Posterior vena cava (tissue), 2 donors: ENCODE measurements around the gene DNASE1. TPM values are rescaled to one million over a fixed set of nuclear protein-coding genes. Genes with fewer than 3 reads are reported as not detected.
A peak's percentile ranks its signal among the peaks of the same experiment; 100 is the strongest.
"Not testable (repeated sequence)": the region's sequence is repeated elsewhere in the genome, so short reads cannot be mapped to it uniquely, and the experiment has no call there.

ENCODE experiments used
- DNase-seq: peaks from one replicate; pipeline ENCODE4 v3.0.0-alpha.2; 2020; ENCODE audit warnings: low spot score
- intact Hi-C, 2 donors: fragments of 100-400 bp; cut with DNase I; formaldehyde crosslinking; loops; one replicate each; pipeline versions ENCODE4 v1.14.1 to v1.14.2; 2022 to 2023
- total RNA-seq, 2 donors: library from RNA; stranded (reverse); fragmentation: NEBNext Ultra II Directional; extraction: Animal tissue kit (Norgen Biotek cat#: 25700); gene quantifications; one replicate each; pipeline ENCODE4 v1.2.1, GENCODE V29; 2021
- donor health status: DM: yes; HTN: yes; CAD: no.
- donor health status: DM: yes; HTN: yes; CAD: no.

DNASE1 gene
- total RNA-seq, 2 donors from 2014 or later = 4.0 to 6.2 TPM

- intact Hi-C loops = no loop called here
- no peak for DNase-seq
Observed at GRCh38 chr16:3640207-3640606, 14.3 kb upstream of the DNASE1 start.

GRCh38 chr16:3640632-3641501, 13.6 kb upstream of the DNASE1 start:
- intact Hi-C loops = no loop called here
- peak; percentile 52 for DNase-seq

GRCh38 chr16:3641801-3642396, 12.6 kb upstream of the DNASE1 start:
- intact Hi-C loops = no loop called here

DNA sequence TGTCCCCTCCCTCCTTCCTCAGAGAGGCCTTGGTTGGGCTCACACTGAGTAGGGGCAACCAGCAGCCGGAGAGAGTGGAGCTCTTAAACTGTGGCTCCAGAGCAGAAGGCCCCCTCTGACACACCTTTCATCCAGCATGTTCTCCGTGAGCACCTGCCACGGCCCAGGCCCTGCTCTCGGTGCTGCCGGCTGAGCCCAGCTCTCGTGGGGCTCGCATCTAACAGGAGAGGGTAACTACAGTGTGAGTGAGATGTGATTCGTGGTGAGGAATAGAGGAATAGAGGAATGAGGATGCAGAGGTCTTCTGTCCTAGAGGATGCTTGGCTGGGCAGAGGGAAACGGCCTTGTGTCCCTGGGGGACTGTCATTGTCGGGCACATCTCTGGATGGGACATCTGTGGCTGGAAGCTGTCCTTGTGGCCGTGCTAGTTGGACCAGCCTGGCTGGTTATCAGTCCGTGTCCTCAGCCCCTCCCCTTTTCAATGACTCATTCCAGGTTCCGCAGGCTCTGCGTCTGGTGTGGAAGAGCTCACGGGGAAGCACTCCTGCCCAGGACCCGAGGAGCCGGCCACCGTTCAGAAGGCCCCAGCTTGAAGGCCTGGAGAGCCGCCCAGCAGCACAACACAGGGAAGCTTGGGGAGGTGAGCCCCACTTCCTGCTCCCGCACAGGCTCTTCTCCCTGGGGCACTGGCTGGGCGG, 11.9 kb upstream of the DNASE1 start:
- peak; percentile 66 for DNase-seq
- intact Hi-C loops = no loop called here

More at GRCh38 chr16:3641801-3642396, 12.6 kb upstream of the DNASE1 start:
- DNase-seq = peak; percentile 66

GRCh38 chr16:3643095-3643730, 11.3 kb upstream of the DNASE1 start:
- peak; percentile 46 for DNase-seq
- intact Hi-C loops = no loop called here

GRCh38 chr16:3645108-3645503, 9.4 kb upstream of the DNASE1 start:
- intact Hi-C loops = no loop called here
- DNase-seq = peak; percentile 14

DNA sequence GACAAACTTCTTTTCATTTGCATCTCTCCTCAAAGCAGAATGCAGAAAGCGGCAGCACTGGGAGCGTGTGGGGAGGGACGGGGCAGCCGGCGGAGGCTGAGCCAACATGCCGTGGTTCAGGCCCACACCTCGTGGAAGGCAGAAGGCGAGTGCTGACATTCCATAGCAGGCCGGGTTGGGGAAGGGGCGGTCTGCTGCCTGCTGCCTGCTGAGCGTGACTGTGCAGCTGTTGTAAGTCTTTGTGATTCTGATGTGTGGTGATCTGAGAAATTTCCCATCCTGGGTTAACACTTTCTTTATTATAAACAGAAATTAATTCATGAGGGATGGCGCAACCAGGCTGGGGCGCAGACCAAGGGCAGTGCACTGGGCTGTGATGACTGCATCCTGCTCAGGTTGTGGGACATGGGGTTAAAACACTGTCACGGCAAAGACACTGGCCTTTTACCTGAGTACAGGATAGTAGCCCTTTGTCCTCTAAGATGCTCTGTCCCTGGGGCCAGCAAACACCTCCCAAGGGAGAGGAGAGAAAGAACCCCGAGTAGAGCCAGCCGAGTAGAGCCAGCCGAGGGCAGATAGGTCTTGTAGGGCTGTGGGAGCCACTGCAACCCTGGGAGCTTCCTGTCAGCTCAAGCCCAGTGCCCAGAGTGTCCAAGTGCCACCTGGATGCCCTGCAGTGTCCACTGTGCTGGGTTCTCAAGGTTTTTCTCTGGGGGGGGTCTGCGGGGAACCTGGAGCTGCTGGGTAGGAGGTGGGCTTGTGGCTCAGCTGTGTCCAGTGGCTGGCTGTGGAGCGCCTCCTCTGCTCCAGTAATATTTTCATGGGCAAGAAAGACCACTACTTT, 8.8 kb upstream of the DNASE1 start:
- peak; percentile 74 for DNase-seq
- intact Hi-C loops = no loop called here

- DNase-seq = peak; percentile 30
- intact Hi-C loops = no loop called here
Observed at GRCh38 chr16:3646348-3646920, 8.1 kb upstream of the DNASE1 start.

DNA sequence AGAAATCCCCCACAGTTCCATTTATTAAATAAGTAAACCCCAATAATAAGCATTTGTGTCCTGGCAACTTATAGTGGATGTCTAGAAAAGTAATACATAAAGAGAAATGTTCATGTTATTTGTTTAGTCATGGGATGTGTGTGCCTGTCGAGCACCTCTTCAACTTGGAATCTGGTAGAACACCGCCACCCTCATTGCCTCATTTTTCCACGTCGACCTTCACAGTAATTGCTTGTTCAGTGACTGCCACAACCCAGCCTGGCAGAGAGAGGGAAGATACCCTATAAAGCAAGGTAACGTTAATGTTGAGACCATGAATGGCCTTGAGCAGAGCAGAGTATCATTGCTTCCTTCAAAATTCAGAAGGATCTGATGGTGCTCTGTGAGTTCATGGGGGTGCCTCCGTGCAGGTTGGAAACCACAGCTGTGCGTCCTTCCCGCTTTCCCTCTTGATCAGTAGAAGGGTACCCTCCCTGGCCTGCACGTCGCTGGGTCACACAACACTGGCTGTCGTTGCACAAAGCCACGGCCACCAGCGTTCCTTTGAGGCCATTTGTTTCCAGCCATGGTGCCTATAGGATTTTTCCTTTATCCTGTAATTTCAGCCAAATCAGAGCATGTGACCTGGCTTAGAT, 3.7 kb upstream of the DNASE1 start:
- intact Hi-C loops = no loop called here
- peak; percentile 38 for DNase-seq

GRCh38 chr16:3651461-3652372, 2.8 kb upstream of the DNASE1 start:
- intact Hi-C loops = no loop called here
- DNase-seq = peak; percentile 44

GRCh38 chr16:3652373-3653195, 1.9 kb upstream of the DNASE1 start:
- peak; percentile 77 for DNase-seq
- intact Hi-C loops = no loop called here

GRCh38 chr16:3655030-3655395, 522 bp downstream of the DNASE1 start:
- DNase-seq = peak; percentile 70
- intact Hi-C loops = no loop called here

GRCh38 chr16:3655396-3656159, 1.1 kb downstream of the DNASE1 start:
- DNase-seq = peak; percentile 51
- intact Hi-C loops = no loop called here

- DNase-seq, intact Hi-C loops: not testable (repeated sequence)
Observed at GRCh38 chr16:3656160-3656490, 1.6 kb downstream of the DNASE1 start.
